Superior temporal gyrus (tissue), 1 donor: ENCODE results near the gene SLC25A26.
"Not testable (repeated sequence)": the region's sequence is repeated elsewhere in the genome, so short reads cannot be mapped to it uniquely, and the experiment has no call there.

Experiments
- DNase-seq: peaks from one replicate; pipeline ENCODE4 v3.0.0-alpha.2; 2016; ENCODE audit errors: extremely low spot score

SLC25A26 gene

DNA sequence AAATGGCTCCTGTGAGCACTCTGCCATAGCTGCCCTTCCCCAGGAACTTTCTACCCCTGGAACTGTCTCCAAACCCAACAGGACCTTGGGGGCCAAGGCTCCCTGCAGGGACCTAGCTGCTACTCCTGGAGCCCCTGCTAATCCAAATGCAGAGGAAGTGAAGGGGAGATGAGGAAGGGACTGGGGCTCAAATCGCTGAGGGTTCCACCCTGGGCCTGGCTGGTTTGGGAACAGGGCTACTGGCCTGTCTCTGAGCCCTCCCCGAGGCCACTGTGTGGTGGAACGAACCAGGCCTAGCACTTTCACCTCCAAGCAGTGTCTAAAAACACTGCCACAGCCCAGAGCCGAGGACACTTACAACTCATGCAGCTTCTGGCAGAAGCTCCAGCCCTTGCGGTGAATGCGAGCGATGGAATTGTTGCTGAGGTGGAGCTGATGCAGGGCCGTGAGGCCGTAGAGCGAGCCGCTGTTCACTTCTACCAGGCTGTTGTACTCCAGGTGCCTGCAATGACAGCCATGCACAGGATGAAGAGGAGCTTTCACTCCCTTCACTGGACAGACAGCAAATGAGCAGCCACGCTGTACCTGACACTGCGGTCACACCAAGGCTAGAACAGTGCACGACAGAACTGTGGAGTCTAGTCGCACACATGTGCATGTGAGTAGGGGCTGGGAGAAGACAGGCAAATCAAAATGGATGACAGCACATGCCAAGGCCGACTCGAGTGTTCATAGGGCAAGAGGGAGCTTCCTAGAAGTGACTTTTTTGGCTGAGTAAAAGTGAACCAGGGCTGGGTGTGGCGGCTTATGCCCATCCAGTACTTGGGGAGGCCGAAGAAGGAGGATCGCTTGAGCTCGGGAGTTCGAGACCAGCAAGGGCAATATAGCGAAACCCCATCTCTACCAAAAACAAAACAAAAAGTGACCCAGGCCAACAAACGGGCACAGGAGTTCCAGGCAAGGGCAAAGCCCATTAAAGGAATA is 189.3 kb downstream of the SLC25A26 start:
- DNase-seq = no peak

DNA sequence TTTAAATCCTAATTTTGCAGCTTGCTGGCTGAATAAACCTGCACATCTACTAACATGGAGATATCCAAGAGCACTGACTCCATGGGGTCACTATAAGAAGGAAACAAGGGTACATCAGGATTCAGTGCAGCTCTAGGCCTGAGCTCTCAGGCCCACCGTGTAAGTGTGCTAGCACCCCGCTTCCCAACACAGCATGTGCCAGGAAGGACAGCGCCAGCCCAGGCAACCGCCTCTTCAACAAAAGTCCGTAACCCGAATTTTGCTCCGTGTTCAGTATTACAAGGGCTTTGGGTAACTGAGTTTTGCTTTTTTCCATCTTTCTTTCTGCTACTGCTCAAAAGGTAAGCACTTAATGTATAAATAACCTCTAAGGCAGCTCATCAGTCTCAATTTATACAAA is 190.2 kb downstream of the SLC25A26 start:
- DNase-seq = no peak

DNA sequence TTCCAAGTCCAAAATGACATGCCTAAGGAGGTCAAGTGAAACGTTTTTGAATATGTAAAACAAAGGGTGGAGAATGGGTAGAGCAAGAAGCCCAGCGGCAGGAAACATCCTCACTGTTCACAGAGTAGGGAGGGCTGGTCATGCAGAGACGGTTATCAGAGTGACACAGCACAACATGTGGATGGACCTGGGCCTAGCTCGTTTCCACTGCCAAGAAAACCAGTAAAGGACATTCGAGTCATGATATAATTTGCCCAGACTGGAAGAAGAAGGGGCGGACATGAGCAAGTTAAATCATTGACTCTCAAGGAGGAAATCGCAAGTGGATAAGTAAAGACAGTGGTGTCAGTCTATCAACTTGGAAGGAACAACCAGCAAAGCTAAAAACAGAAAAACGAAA is 190.7 kb downstream of the SLC25A26 start:
- DNase-seq = no peak

DNA sequence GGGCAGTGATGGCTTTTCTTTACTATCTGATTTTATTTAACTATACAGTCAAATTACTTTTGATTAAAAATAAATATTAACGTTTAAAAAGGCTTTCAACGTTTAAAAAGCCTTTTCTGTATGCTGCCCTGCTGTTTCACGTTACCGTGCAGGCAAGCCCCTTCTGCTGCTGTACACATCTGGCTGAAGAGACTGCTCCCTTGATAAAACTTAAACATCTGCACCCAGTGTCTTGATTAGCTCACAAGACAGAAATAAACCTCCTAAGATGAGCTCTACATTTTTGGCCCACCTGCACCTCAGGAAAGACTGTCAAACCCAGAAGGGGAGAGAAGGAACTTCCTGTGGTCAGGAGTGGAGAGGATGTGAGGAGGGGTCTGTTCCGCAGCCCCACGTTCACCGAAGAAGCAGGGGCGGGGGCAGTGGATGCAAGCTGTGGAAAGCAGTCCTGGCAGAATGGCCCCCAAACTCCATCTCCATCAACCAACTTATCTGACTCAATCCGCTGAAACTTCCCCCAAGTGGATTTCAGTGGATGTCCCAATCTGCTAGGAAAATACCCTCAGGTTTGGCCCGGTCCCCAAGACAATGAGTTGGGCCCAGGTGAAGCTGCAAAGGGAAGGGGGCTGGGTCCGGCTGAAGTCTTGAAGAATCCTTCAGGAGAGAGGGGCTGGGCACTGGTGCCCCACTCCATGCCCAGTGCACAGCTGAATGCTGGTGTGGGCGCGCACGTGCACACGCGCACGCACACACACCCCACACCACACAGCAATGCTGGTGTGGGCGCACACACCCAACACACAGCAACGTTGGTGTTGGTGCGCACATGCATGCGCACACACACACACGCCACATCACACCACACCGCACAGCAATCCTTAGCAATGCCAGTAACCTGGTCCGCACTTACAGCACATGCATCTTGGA is 191.4 kb downstream of the SLC25A26 start:
- no peak for DNase-seq

DNA sequence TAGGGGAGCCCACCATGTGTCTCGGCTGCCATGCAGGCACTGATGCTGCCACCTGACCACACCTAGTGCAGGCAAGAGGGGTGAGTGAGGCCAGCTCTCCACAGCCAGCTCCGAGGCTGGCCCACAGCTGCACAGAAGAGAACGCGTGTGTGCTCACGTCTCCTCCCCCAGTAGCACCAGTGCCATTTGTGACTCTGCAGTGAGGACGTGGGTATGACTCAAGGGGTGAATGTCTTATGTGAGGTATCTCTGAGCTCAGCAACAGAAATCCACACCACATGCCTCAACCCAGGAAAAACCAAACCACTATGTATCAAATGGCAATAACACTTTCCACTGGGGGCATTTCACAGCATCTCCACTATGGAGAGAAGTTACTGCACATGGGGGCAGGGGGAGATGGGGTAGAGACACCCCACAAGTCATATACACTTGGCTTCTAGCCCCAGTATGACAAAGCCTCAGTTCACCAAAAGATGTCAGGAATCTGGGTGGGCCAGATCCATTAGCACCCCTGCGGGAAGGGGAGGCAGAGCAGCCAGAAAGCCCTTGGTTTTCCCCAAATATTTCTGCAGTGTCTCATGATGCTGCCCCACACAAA is 192.4 kb downstream of the SLC25A26 start:
- DNase-seq = no peak

DNA sequence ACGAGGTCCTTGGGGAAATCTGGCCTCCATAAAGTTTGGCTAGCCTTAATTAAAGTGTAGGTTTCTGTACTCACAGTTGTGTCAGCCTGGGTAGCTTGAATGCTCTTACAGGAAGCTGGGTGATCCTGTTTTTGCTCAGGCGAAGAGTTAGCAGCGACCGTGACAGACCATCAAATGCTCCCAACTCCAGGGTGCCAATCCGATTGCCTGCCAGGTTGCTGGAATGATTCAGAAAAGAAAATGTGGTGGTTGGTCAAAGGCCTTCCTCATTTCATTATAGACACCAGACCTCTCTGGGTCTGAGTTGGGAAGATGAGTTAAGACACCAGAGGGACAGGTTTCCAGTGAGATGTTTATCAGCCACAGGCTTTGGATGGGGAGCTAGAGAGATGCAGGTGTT is 194.0 kb downstream of the SLC25A26 start:
- no peak for DNase-seq

DNA sequence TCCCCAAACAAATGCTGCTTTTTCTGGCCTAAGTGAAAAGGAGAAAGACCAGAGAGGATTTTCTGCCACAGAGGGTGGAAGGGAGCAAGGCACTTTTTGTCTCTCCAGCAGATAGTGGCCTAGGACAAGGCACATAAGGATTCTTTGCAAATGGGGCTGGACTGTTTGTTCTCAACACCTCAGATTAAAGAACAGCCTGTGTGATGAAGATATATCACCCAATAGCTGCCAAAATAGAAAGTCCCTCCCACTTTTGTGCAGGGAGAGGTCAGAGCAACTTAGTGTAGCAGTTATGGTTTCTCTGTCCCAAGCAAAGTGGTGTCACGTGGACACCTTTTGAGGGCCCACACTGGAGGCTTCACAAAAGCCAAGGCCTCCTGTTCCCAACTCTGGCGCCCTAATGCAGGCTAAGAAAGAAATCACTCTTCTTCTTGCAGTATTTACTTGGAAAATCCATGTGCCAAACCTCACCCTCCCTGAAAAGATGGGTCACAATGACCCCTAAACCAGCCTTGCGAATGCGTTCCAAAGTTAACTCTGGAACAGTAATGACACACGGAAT is 195.1 kb downstream of the SLC25A26 start:
- no peak for DNase-seq

DNA sequence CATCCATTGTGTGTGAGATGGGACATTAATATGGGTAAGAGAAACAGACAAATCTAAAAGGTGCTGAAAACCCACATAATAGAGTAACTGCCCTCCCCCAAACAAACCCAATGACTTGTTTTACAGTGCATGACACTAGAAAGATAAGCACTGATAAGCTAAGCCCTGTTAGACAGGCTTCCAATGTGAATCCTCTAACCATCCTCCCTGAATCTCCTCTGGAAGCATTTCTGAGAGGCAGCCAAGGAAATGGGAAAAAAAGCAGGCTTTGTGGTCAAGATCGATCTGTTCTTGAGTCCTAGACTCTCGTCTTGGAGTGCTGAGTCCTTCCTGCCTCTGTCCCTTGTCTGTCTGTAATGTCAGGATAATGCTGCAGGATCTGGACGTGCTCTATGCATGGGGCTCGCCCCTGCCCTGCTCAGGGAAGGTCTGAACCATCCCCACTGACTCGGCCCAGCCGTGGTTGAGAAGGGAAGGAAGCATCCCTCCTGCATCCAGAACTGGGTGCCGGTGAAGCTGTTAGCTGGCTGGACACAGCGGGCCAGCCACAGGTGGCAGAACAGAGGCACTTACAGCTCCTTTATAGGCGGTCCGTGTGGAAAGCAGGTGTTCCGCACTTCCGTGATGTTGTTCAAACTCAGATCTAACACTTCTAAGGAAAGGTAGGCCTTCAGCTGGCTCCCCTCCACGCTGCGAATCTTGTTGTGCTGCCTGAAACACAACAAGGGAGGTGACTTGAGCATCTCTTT is 195.9 kb downstream of the SLC25A26 start:
- no peak for DNase-seq

DNA sequence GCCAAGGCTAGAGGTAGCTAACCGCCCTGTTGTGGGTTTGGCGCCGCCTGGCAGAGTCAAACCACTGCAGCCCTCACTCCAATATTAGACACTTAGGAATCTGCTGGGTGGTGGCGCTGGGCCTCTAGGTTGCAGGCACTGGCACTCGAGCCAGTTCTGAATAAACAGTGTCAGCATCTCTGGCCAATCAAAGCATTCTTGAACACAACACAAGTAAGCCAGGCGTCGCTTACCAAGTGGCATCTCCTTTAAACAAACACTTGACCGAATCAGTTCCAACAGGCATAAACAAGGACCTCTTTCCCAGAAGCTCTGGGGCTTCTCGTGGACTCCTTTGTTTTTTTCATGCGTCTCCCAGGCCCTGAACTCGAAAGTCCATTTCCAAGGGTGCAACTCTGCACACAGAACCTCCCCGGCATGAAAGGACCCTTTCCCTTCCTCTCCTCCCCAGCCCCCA is 197.7 kb downstream of the SLC25A26 start:
- peak; percentile 87 for DNase-seq

DNA sequence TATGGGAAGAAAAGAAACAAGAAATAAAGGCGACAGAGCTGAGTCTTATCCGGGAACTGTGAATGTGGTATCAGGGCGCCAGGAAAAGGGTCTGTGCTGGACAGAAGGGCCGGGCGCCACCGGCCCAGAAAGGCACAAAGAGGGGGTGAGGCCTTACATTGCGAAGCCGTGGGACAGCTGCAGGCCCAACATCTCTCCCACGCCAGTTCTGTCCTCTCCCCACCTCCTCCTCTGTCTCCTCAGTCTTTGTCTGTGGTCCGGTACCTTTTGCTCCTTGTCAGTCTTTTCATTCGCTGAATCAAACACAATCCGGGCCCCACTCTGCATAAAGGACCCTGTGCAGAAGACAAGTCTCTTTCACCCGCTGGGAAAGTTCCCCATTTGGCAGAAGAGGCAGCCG is 198.2 kb downstream of the SLC25A26 start:
- DNase-seq = no peak

DNA sequence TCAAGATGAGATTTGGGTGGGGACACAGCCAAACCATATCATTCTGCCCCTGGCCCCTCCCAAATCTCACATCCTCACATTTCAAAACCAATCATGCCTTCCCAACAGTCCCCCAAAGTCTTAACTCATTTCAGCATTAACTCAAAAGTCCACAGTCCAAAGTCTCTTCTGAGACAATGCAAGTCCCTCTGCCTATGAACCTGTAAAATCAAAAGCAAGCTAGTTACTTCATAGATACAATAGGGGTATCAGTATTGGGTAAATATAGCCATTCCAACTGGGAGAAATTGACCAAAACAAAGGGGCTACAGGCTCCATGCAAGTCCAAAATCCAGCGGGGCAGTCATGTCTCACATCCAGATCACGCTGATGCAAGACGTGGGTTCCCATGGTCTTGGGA is 200.3 kb downstream of the SLC25A26 start:
- DNase-seq = not testable (repeated sequence)

DNA sequence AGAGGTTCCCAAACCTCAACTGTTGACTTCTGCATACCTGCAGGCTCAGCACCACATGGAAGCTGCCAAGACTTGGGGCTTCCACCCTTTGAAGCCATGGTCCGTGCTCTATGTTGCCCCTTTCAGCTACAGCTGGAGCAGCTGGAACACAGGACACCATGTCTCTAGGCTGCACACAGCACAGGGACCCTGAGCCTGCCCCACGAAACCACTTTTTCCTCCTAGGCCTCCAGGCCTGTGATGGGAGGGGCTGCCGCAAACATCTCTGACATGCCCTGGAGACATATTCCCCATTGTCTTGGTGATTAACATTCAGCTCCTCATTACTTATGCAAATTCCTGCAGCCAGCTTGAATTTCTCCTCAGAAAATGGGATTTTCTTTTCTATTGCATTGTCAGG is 201.1 kb downstream of the SLC25A26 start:
- not testable (repeated sequence) for DNase-seq

DNA sequence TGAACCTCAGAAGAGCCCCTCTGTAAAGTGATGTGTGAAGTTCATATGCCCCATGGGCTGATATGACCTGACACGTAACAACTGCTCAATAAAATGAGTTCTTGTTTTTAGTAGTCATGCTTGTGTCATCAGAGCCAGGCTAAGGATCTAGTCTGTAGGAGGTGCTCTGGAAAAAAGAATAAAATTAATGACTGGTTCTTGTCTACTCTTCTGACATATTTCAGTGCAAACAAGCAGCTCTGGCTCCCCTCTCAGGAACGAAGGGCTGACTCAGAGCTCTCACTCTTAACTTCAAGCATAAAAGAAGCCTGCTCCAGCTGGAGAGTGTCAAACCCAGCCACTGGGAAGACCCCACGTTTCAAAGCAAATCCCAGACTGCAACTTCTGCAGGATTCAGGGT is 203.0 kb downstream of the SLC25A26 start:
- DNase-seq = no peak

DNA sequence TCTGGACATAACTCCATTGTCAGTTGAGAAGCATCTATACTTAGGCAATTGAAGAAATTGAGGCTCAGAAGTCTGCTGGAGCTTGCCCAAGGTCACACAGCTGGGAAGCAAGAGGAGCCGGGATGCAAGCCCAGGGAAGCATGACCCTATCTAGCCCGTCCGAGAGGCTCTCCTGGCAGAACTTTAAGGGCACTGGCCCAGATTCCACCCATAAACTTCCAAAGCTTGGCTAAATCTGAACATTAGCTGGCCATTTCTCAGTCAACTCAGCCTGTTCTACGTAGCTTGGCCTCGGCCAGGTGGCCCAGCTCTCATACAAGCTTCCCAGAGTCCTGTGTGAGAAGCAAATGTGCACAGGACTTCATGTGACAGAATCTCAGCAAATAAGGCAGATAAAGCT is 204.2 kb downstream of the SLC25A26 start:
- DNase-seq = no peak

DNA sequence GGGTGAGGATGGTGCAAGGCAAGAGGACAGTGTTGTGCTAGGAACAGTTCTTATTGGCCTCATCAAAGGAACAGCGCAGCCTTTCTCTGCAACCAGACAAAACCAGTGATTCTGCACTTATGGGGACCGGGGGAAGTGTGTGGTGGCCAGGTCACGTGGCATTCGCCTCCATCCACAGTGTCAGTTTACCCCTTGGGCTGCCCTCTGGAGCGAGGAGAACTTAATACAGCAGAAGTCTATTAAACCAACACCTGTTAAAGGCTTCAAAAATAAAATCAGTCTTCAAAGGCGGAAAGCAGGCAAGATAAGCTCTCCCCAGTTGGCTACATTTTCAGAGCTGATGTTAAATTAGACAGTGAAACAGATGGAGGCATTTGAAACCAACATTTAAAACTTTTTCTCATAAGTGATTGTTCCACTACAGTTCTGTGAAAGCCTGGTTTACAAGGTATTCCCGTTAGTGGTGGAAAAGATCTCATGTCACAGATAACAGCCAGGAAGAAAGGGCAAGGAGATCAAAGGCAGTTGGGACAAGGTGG is 204.8 kb downstream of the SLC25A26 start:
- DNase-seq = no peak

DNA sequence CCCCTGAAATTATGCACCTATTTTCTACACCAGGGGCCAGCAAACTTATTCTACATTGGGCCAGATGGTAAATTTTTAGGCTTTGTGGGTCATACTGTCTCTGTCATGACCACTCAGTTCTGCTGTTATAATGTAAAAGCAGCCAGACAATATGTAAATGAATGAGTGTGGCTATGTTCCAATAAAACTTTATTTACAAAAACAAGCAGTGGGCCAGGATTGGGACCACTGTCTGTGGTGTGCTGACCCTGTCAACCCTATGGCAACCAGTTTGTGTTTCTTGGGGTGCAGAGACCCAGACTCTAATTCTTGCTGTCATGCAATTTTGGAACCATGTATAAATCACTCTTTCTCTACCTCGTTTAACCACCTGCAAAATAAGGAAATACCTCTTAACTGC is 205.3 kb downstream of the SLC25A26 start:
- no peak for DNase-seq

DNA sequence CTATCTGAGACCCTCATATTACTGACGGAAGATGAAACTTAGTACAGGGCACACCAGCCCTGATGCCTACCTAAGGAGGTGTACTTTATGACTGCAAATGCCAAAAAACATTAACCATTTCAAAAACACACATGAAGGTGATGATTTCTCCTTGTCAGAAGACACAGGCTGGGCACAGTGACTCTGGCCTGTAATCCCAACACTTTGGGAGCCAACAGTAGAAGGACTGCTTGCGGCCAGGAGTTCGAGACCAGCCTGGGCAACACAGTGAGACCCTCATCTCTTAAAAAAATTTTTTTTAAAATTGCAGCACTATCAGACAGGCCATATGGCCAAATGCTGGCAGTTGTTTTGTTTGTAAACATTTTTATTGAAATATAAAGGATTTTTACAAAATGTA is 206.6 kb downstream of the SLC25A26 start:
- no peak for DNase-seq

DNA sequence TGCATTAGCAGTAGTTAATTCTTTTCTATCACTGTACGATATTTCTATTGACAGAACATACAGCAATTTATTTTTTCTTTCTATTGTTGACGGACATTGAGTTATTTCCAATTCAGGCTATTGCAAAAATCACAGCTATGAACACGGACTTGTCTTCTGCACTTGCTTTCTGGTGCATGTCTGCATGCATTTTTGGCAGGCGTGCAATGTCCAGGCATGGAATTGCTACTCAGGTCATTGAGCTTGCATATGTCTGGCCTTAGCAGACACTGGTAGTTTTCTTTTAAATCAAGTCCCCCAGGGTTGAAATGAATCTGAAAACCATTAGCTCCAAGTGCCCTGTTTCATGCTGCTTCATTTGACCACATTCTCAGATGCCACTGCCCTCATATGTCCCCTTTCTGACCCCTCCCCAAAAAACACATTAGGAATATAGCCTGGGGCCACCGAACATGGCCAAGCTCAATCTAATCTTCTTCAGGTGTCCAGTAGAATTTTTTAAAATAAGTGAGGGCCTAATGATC is 207.2 kb downstream of the SLC25A26 start:
- DNase-seq = no peak
